Measurements from ENCODE around the gene EIF4E2.

Gene EIF4E2

GRCh38 chr2:232511336-232511890 is 39.1 kb upstream of the EIF4E2 start:
- FAIRE-seq (no peak), DNase-seq (ENCODE audit: insufficient read length) (no peak)
- TF ChIP-seq TAF1 (IDR thresholded peaks at IDR 0.05; ENCODE audit: borderline replicate concordance, low read depth, low read length) (no peak), POLR2AphosphoS5 (IDR thresholded peaks at IDR 0.05; ENCODE audit: low read depth, low read length) (no peak), POLR2A (IDR thresholded peaks at IDR 0.05; ENCODE audit: low read depth, low read length) (no peak)

- FAIRE-seq, result no peak
- DNase-seq (ENCODE audit: insufficient read length), result no peak
- no peak for TF ChIP-seq TAF1 (IDR thresholded peaks at IDR 0.05; ENCODE audit: borderline replicate concordance, low read depth, low read length)
- TF ChIP-seq POLR2AphosphoS5 (IDR thresholded peaks at IDR 0.05; ENCODE audit: low read depth, low read length), result no peak
- no peak for TF ChIP-seq POLR2A (IDR thresholded peaks at IDR 0.05; ENCODE audit: low read depth, low read length)
Measured at GRCh38 chr2:232512602-232513001, 37.9 kb upstream of the EIF4E2 start.

- TF ChIP-seq TAF1 (IDR thresholded peaks at IDR 0.05; ENCODE audit: borderline replicate concordance, low read depth, low read length) (no peak), POLR2AphosphoS5 (IDR thresholded peaks at IDR 0.05; ENCODE audit: low read depth, low read length) (no peak)
- FAIRE-seq (no peak), DNase-seq (ENCODE audit: insufficient read length) (no peak)
Measured at GRCh38 chr2:232513353-232513752, 37.1 kb upstream of the EIF4E2 start.

GRCh38 chr2:232515639-232516038 is 34.9 kb upstream of the EIF4E2 start:
- DNase-seq (ENCODE audit: insufficient read length) (no peak), FAIRE-seq (no peak)
- TF ChIP-seq POLR2AphosphoS5 (IDR thresholded peaks at IDR 0.05; ENCODE audit: low read depth, low read length) (no peak), POLR2A (IDR thresholded peaks at IDR 0.05; ENCODE audit: low read depth, low read length) (no peak), TAF1 (IDR thresholded peaks at IDR 0.05; ENCODE audit: borderline replicate concordance, low read depth, low read length) (no peak)

GRCh38 chr2:232516551-232516950 is 33.9 kb upstream of the EIF4E2 start:
- no peak for DNase-seq (ENCODE audit: insufficient read length)
- no peak for FAIRE-seq
- TF ChIP-seq POLR2A (IDR thresholded peaks at IDR 0.05; ENCODE audit: low read depth, low read length) (no peak), TAF1 (IDR thresholded peaks at IDR 0.05; ENCODE audit: borderline replicate concordance, low read depth, low read length) (no peak), POLR2AphosphoS5 (IDR thresholded peaks at IDR 0.05; ENCODE audit: low read depth, low read length) (no peak)

- no peak for TF ChIP-seq POLR2AphosphoS5 (IDR thresholded peaks at IDR 0.05; ENCODE audit: low read depth, low read length)
- TF ChIP-seq POLR2A (IDR thresholded peaks at IDR 0.05; ENCODE audit: low read depth, low read length), result no peak
- TF ChIP-seq TAF1 (IDR thresholded peaks at IDR 0.05; ENCODE audit: borderline replicate concordance, low read depth, low read length), result no peak
- no peak for FAIRE-seq
- DNase-seq (ENCODE audit: insufficient read length), result no peak
Measured at GRCh38 chr2:232518844-232519243, 31.6 kb upstream of the EIF4E2 start.

- no peak for TF ChIP-seq POLR2AphosphoS5 (IDR thresholded peaks at IDR 0.05; ENCODE audit: low read depth, low read length)
- TF ChIP-seq POLR2A (IDR thresholded peaks at IDR 0.05; ENCODE audit: low read depth, low read length), result no peak
- no peak for TF ChIP-seq TAF1 (IDR thresholded peaks at IDR 0.05; ENCODE audit: borderline replicate concordance, low read depth, low read length)
- DNase-seq (ENCODE audit: insufficient read length) (no peak), FAIRE-seq (no peak)
Measured at GRCh38 chr2:232519581-232520438, 30.7 kb upstream of the EIF4E2 start, which contains the start of gene PRSS56. PRSS56 (plus strand) TSS chr2:232520388; CDS start chr2:232520599, 211 bp downstream.

- DNase-seq (ENCODE audit: insufficient read length) (no peak), FAIRE-seq (no peak)
- no peak for TF ChIP-seq TAF1 (IDR thresholded peaks at IDR 0.05; ENCODE audit: borderline replicate concordance, low read depth, low read length)
- TF ChIP-seq POLR2A (IDR thresholded peaks at IDR 0.05; ENCODE audit: low read depth, low read length), result no peak
- no peak for TF ChIP-seq POLR2AphosphoS5 (IDR thresholded peaks at IDR 0.05; ENCODE audit: low read depth, low read length)
Measured at GRCh38 chr2:232520489-232520888, 30.0 kb upstream of the EIF4E2 start.

GRCh38 chr2:232521098-232521497 is 29.4 kb upstream of the EIF4E2 start:
- no peak for TF ChIP-seq TAF1 (IDR thresholded peaks at IDR 0.05; ENCODE audit: borderline replicate concordance, low read depth, low read length)
- TF ChIP-seq POLR2A (IDR thresholded peaks at IDR 0.05; ENCODE audit: low read depth, low read length), result no peak
- no peak for TF ChIP-seq POLR2AphosphoS5 (IDR thresholded peaks at IDR 0.05; ENCODE audit: low read depth, low read length)
- no peak for FAIRE-seq
- no peak for DNase-seq (ENCODE audit: insufficient read length)

GRCh38 chr2:232521959-232522622 is 28.4 kb upstream of the EIF4E2 start:
- no peak for TF ChIP-seq TAF1 (IDR thresholded peaks at IDR 0.05; ENCODE audit: borderline replicate concordance, low read depth, low read length)
- no peak for TF ChIP-seq POLR2A (IDR thresholded peaks at IDR 0.05; ENCODE audit: low read depth, low read length)
- no peak for TF ChIP-seq POLR2AphosphoS5 (IDR thresholded peaks at IDR 0.05; ENCODE audit: low read depth, low read length)
- FAIRE-seq (peak; percentile 74), DNase-seq (ENCODE audit: insufficient read length) (peak; percentile 90)

- DNase-seq (ENCODE audit: insufficient read length) (no peak), FAIRE-seq (no peak)
- TF ChIP-seq TAF1 (IDR thresholded peaks at IDR 0.05; ENCODE audit: borderline replicate concordance, low read depth, low read length), result no peak
- no peak for TF ChIP-seq POLR2A (IDR thresholded peaks at IDR 0.05; ENCODE audit: low read depth, low read length)
Measured at GRCh38 chr2:232522623-232523401, 27.7 kb upstream of the EIF4E2 start.
